Measurements from ENCODE around the gene JMJD6.

- TF ChIP-seq CTCF (conservative IDR thresholded peaks at IDR 0.05; ENCODE audit: low read length) (no peak), EZH2phosphoT487 (IDR thresholded peaks at IDR 0.05; ENCODE audit: borderline replicate concordance) (no peak)
Observed at GRCh38 chr17:76696763-76697701, 29.4 kb downstream of the JMJD6 start.

All from Loucy (cell line).